HG03060 (cell line): Measurements from ENCODE around the gene VEZF1.

Experiments used
- ATAC-seq: cut with Tn5 transposase; IDR thresholded peaks from one replicate; pipeline ENCODE4 v1.9.1; 2021; ENCODE audit warnings: low read depth, moderate number of reproducible peaks; ENCODE audit not compliant: unreplicated experiment

The VEZF1 gene

GRCh38 chr17:57954397-57955182 lies 33.5 kb downstream of the VEZF1 start:
- ATAC-seq: no peak

- no peak for ATAC-seq
Observed at GRCh38 chr17:57953705-57954396, 34.2 kb downstream of the VEZF1 start.

DNA sequence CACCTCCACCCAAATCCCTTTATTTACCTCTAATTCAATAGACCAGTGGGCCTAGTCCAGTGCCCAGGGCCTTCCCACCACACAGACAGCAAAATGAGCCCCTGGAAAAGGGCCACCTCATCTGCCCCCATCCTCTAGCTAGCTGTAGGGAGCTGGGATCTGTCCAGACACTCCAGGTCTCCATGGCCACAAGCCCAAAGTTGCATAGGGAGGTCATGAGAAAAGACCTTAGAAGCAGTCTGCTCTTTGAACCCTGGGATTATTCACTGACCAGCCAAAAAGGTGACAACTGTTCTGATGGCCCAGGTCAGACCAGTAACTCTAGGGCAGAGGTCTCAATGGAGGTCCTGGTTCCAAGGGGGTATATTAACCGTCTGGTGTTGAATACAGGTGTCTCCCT lies 34.8 kb downstream of the VEZF1 start:
- no peak for ATAC-seq

DNA sequence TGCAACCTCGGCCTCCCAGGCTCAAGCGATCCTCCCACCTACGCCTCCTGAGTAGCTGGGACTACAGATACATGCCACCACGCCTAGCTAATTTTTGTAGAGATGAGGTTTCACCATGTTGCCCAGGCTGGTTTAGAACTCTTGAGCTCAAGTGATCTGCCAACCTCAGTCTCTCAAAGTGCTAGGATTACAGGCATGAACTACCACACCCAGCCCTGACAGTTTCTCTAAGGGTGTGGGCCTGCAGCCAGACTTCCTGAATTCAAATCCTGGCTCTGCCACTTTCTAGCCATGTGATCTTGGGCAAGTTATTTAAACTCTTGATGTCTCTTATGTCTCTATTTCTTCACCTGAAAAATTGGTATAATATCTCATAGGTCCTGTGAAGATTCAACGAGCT lies 38.4 kb downstream of the VEZF1 start:
- ATAC-seq: no peak

- ATAC-seq: no peak
Observed at GRCh38 chr17:57948555-57949420, 39.3 kb downstream of the VEZF1 start.

DNA sequence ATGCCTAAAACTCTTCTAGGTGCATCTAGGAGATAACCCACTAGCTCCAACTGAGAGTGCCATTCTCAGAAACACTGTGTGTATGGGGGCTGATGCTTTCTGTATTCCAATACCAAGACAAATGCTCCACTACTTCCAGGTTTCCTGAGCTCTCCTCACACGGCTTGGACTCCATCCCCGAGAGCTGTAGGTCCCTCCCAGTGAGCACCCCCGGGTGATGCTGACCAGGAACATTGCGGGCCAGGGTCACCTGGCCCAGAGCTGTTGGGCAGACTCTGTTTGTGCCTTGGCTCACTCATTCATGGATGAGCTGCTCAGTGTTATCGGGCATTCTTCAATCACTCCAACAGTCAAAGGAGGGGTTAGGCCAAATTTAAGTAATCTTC lies 39.9 kb downstream of the VEZF1 start:
- no peak for ATAC-seq

GRCh38 chr17:57947369-57947768 lies 40.7 kb downstream of the VEZF1 start:
- ATAC-seq: no peak

GRCh38 chr17:57946798-57947358 lies 41.2 kb downstream of the VEZF1 start:
- peak; percentile 82 for ATAC-seq

GRCh38 chr17:57945996-57946797 lies 41.9 kb downstream of the VEZF1 start:
- peak; percentile 15 for ATAC-seq

- no peak for ATAC-seq
Observed at GRCh38 chr17:57944908-57945307, 43.1 kb downstream of the VEZF1 start.

DNA sequence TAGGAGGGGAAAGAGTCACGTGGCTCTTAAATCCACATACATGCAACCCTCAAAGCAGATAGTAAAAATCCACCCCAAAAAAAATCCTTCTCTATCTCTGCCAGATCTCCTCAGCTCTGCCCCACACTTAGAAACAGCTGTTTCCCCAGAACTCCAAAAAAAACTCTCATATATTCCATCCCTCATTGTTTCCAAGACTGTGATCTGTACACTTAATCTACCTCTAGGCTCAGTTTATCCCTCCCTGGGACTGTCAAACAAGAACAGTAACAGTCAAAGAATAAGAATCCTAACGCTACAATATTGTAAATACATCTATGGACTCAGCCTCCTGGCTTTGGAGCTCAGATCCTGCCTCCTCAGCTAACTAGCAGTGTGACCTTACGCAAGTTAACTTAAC lies 44.4 kb downstream of the VEZF1 start:
- no peak for ATAC-seq

- ATAC-seq: no peak
Observed at GRCh38 chr17:57943140-57943539, 44.9 kb downstream of the VEZF1 start.

DNA sequence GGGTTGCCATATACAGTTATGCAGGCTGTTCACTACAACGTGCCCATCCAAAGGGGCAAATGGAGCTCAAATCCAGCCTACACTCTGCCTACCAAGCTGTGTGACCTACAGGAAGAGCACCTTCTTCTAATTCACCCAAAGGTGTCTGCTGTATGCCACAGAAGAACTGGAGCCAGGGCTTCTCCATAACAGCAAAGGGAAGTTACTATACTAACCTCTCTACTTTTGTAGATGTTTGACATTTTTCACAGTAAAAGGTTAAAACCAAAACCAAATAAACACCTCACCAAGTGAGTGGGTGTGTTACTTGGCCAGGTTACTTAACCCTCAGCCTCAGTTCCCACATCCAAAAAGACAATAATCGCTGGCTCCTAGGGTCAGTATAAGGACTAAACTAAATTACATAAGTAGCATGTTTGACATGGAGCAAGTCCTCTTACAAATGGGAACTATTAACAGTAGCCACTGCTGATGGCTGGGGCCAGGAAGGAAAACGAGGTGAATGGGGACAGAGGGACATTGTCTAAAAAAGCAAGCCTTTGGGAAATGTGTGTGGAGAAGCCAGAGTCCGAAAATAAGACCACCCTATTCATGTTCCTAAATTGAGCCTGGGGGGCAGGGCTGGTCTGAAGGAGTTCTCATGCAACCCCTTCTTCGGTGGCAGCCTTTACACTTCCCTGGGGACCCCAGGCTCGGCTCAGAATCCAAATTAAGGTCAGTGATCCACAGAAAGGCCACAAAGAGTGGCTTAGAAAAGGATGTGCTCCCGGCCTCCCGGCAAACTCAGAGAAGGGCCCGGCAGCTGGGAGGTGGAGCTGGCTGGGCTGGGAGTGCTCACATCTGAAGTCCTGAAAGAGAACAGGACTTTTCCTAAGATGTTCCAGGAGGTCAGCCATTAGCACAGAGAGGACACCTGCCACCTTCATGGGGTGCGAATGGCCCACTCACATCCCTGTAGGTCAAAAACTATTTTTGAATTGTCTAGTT lies 46.4 kb downstream of the VEZF1 start:
- ATAC-seq: no peak

DNA sequence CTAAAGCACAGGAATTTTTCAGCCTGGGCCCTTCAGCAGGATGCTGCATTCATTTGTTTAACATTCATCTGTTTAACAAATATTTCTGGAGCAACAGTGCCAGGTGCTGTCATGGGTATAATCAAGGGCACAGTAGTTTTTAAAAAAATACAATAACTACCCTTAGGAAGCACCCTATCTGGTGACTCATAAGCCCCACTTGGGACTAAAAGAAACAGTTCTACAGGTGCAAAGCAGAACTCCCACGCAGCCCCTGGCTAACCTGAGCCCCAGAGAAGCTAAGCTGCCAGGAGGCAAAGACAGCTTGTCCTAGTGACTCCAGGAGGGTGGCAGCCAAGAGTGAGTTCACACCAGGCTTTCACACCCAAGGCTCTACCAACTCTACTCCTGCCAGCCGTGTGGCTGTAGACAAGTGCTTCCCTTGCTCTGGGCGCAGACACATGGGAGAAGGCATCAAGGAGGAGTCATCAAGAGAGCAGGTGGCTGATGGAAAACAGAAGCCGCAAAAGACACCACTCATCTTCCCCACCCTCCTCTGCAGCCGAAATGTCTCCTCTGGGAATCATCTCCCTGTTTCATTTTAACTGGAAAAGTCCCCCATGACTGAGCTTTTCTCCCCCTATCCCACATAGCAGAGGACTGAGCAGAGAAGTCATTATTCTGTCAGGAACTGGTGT lies 47.3 kb downstream of the VEZF1 start:
- no peak for ATAC-seq

- no peak for ATAC-seq
Observed at GRCh38 chr17:57940231-57940630, 47.8 kb downstream of the VEZF1 start.

DNA sequence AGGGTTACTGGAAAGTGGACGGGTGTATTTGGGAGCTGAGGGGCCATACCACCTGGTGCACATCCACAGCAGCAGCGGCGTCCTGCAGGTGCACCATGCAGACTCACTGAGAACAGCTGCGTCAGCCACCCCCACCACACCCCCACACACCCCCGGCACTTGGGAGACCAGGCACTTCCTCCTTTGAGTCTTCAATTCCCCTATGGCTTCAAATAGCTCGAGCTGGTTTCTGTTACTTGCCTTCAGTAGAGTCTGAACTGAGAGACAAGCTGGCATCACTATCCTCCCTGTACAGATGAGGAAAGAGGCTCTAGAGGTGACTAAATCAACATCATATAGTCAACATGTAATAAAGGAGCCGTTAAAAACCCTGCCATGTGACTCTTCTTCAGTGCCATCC lies 48.3 kb downstream of the VEZF1 start:
- peak; percentile 34 for ATAC-seq

DNA sequence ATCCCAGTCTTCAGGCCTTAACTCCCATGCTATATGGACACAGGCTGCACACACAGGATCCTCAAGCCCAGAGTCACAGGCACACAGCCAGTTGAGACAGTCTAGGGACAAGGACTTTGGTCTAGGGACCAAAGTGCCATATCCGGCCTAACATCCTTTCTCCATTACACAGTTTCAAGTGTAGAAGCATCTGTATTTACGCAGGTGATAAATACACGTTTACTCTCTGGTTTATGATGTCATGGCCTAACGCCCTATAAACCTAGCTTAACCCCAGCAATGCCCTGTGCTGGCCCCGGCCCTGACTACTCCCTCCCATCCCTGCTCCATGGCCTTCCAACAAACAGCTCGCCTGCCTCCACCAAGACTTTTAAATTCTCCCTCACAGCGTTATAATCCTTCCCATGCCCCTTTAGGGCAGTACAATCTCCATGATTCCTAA lies 50.0 kb downstream of the VEZF1 start:
- no peak for ATAC-seq

- ATAC-seq: no peak
Observed at GRCh38 chr17:57937492-57937891, 50.6 kb downstream of the VEZF1 start.
